HL-60/S4 treated with phorbol 12-myristate 13-acetate at 8.2 ng/mL for 4 days and 3 days (cell line): ENCODE results near the gene CFAP251.
"Not testable (repeated sequence)": the region's sequence is repeated elsewhere in the genome, so short reads cannot be mapped to it uniquely, and the experiment has no call there.

Experiments used
- in situ Hi-C: fragments of 300-500 bp; cut with MboI; formaldehyde crosslinking; loops from 2 replicates; pipeline ENCODE4 v1.15.0; 2022; ENCODE audit warnings: low sequenced_read_pairs

The CFAP251 gene, protein sequence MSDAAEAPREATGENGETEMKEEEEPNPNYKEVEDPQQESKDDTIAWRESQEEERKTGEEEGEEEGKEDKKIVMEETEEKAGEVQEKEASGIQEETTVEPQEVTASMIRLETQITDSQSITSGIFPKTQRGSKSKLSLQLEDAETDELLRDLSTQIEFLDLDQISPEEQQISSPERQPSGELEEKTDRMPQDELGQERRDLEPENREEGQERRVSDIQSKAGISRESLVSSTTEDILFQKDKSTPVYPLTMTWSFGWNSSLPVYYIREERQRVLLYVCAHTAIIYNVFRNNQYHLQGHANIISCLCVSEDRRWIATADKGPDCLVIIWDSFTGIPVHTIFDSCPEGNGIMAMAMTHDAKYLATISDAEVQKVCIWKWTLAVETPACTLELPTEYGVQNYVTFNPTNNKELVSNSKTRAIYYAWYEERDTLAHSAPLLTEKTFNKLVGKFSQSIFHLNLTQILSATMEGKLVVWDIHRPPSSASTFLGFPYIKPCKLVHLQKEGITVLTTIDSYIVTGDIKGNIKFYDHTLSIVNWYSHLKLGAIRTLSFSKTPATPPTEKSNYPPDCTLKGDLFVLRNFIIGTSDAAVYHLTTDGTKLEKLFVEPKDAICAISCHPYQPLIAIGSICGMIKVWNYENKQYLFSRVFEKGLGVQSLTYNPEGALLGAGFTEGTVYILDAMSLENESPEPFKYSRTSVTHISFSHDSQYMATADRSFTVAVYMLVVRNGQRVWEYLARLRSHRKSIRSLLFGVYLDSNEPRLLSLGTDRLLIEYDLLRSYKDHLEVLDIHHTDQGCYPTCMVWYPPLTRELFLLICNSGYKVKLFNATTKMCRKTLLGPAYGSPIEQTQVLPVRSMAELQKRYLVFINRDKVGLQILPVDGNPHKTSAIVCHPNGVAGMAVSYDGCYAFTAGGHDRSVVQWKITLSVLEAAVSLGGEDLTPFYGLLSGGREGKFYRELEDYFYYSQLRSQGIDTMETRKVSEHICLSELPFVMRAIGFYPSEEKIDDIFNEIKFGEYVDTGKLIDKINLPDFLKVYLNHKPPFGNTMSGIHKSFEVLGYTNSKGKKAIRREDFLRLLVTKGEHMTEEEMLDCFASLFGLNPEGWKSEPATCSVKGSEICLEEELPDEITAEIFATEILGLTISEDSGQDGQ

GRCh38 chr12:121917950-121918678 is at the start of gene CFAP251:
Gene CFAP251, plus strand, starts transcription at chr12:121918592. Its CDS starts 2,714 bp downstream, at chr12:121921306.
- in situ Hi-C loops = no loop called here

GRCh38 chr12:121869229-121869628 is 49.2 kb upstream of the CFAP251 start:
- in situ Hi-C loops = not testable (repeated sequence)

DNA sequence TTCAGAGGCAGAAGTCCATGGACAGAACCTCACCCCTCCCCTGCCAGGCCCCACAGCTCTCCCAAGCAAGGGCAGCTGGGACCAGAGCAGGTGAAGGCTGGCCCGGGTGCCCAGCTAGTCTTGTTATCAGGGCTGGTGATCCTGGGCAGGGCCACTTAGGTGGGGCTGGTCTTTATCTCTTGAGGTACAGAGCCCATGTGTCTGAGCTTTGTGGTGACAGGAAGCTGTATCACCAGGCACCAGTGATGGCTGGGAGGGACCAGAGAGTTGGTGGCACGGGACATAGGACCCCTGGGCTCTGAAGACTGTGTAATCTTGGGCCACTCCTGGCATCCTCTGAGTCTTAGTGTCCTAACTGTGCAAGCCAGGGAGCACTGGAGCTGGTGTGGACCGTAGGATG is 46.9 kb upstream of the CFAP251 start:
- in situ Hi-C loops = no loop called here

GRCh38 chr12:121872546-121873215 is 45.7 kb upstream of the CFAP251 start:
- in situ Hi-C loops = no loop called here

GRCh38 chr12:121873216-121873569 is 45.2 kb upstream of the CFAP251 start:
- in situ Hi-C loops = no loop called here

- in situ Hi-C loops = no loop called here
Observed at GRCh38 chr12:121874071-121874470, 44.3 kb upstream of the CFAP251 start.

DNA sequence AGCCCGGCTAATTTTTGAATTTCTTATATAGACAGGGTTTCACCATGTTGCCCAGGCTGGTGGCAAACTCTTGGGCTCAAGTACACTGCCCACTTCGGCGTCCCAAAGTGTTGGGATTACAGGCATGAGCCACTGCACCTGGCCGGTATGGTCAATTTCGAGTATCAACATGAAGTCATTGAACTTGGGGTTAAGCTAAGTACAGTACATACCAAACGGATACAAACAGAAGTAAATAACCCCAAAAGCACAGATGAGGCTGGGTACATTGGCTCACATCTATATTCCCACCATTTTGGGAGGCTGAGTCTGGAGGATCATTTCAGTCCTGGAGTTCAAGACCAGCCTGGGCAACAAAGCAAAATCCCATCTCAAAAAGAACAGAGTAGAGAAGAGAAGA is 42.8 kb upstream of the CFAP251 start:
- in situ Hi-C loops = loop anchor here (25.0 kb wide), 1 partner anchor 163 kb away; the partner anchor contains the start of gene TMEM120B

- in situ Hi-C loops = loop anchor here (25.0 kb wide), 1 partner anchor 164 kb away; the partner anchor contains the start of gene TMEM120B
Observed at GRCh38 chr12:121876080-121876447, 42.3 kb upstream of the CFAP251 start.

GRCh38 chr12:121883315-121883660 is 35.1 kb upstream of the CFAP251 start:
- in situ Hi-C loops = loop anchor here (10.0 to 25.0 kb wide), 2 partner anchors 88 to 171 kb away; partner anchors contain the start of genes RHOF and TMEM120B

DNA sequence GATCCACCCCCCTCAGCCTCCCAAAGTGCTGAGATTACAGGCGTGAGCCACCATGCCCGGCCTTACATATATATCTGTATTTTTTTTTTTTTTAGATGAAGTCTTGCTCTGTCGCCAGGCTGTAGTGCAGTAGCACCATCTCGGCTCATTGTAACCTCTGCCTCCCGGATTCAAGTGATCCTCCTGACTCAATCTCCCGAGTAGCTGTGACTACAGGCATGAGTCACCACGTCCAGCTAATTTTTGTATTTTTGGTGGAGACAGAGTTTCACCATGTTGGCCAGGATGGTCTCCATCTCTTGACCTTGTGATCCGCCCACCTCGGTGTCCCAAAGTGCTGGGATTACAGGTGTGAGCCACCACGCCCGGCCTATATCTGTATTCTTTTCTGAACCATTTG is 33.3 kb upstream of the CFAP251 start:
- in situ Hi-C loops = loop anchor here (10.0 to 25.0 kb wide), 2 partner anchors 90 to 173 kb away; partner anchors contain the start of genes RHOF and TMEM120B

GRCh38 chr12:121888083-121888477 is 30.3 kb upstream of the CFAP251 start:
- in situ Hi-C loops = loop anchor here (10.0 to 25.0 kb wide), 2 partner anchors 93 to 176 kb away; partner anchors contain the start of genes RHOF and TMEM120B

GRCh38 chr12:121888478-121889273 is 29.7 kb upstream of the CFAP251 start, which contains the start of gene PSMD9:
Gene PSMD9, plus strand, starts transcription at chr12:121888790. Its CDS starts 67 bp downstream, at chr12:121888857.
- in situ Hi-C loops = loop anchor here (10.0 to 25.0 kb wide), 2 partner anchors 94 to 176 kb away; partner anchors contain the start of genes RHOF and TMEM120B

GRCh38 chr12:121889274-121889624 is 29.1 kb upstream of the CFAP251 start:
- in situ Hi-C loops = loop anchor here (10.0 to 25.0 kb wide), 2 partner anchors 94 to 177 kb away; partner anchors contain the start of genes RHOF and TMEM120B

DNA sequence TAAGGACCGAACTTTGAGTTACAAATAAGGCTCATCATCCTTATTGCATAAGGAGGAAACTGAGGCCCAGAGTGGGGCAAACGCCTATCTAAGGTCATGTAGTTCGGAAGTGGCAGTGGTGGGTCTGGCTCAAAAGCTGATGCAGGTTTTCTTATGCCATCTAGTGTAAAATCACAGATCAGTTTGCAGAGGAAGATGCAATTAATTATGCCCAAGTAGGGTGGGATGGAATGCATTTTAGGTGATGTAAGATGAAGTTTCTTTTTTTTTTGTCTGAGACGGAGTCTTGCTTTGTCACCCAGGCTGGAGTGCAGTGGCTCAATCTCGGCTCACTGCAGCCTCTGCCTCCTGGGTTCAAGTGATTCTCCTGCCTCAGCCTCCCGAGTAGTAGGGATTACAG is 28.7 kb upstream of the CFAP251 start:
- in situ Hi-C loops = loop anchor here (10.0 to 25.0 kb wide), 2 partner anchors 95 to 177 kb away; partner anchors contain the start of genes RHOF and TMEM120B

GRCh38 chr12:121892673-121893561 is 25.5 kb upstream of the CFAP251 start:
- in situ Hi-C loops = loop anchor here (25.0 kb wide), 1 partner anchor 181 kb away; the partner anchor contains the start of gene TMEM120B

DNA sequence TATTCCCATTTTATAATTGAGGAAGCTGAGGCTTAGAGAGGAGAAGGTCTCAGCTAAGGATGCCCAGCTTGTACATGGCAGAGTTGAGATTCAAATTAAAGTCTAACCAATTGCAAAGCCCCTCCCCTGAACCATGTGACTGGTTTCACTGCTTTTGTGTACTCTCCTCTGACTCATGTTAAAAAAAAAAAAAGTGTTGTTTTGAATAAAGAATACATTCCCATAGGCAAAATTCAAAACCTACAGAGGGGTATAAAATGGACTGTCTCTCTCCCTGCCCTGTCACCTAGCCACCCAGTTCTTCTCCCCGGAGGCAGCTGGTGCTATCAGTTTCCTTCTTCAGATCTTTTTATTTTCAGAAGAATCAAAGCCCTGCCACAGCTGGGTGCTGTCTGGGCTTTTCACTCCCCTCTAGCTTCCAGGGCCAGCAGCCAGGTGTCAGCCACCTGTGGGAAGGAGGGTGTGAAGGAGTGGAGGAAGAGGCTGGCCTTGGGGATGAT is 24.4 kb upstream of the CFAP251 start:
- in situ Hi-C loops = loop anchor here (25.0 kb wide), 1 partner anchor 182 kb away; the partner anchor contains the start of gene TMEM120B

- in situ Hi-C loops = loop anchor here (25.0 kb wide), 1 partner anchor 182 kb away; the partner anchor contains the start of gene TMEM120B
Observed at GRCh38 chr12:121894633-121895032, 23.8 kb upstream of the CFAP251 start.
